Pancreas (tissue), 10 donors: ENCODE results near the gene GTF3C6. TPM values are rescaled to one million over a fixed set of nuclear protein-coding genes. Genes with fewer than 3 reads are reported as not detected.
"Not testable (repeated sequence)": the region's sequence is repeated elsewhere in the genome, so short reads cannot be mapped to it uniquely, and the experiment has no call there.

Source experiments
- ATAC-seq, 4 donors: fragments of 200-7000 bp; cut with Tn5 transposase; one replicate each; pipeline versions ENCODE4 v1.8.0 to v1.9.1; 2020; ENCODE audit warnings: mild to moderate bottlenecking in 4 of 4, moderate library complexity in 4 of 4
- DNase-seq, 6 donors: peaks; one replicate each; pipeline ENCODE4 v3.0.0-alpha.2; 2020
- FAIRE-seq: peaks from 2 replicates; lab custom pipeline; 2012; peaks lifted over from hg19 to GRCh38; lab: Jason Lieb, UNC
- H3K27ac ChIP-seq, 4 donors: fragments of 200-600 bp; sonication (generic); 1 replicate in 3 of 4; 2 replicates in 1 of 4; pipeline versions ENCODE4 v1.5.0 to v1.8.0; 2020
- H3K27me3 ChIP-seq, 4 donors: fragments of 200-600 bp; one replicate each; pipeline ENCODE4 v1.8.0; 2021
- H3K36me3 ChIP-seq, 3 donors: fragments of 200-600 bp; sonication (generic) in 1 of 3; one replicate each; pipeline versions ENCODE4 v1.5.0 to v1.8.0; 2020 to 2021
- H3K4me1 ChIP-seq, 3 donors: fragments of 200-600 bp; one replicate each; pipeline ENCODE4 v1.8.0; 2021
- H3K4me3 ChIP-seq, 4 donors: fragments of 200-600 bp; sonication (generic) in 2 of 4; one replicate each; pipeline versions ENCODE4 v1.5.0 to v1.8.0; 2020 to 2021
- H3K9me3 ChIP-seq, 4 donors: fragments of 200-600 bp; one replicate each; pipeline ENCODE4 v1.8.0; 2021
- WGBS, 2 donors: extraction: QIAGEN DNeasy Blood & Tissue Kit; methylation state at CpG; one replicate each; pipeline ENCODE4 v1.1.7; 2013; 5-methylcytosine and 5-hydroxymethylcytosine counted together
- intact Hi-C, 3 donors: fragments of 100-400 bp; cut with DNase I; formaldehyde crosslinking; loops; one replicate each; pipeline versions ENCODE4 v1.11.1 to v1.14.2; 2022
- polyA plus RNA-seq, 2 donors: library from polyadenylated mRNA; stranded (reverse); fragments of 200-250 nt; gene quantifications; one replicate each; pipeline ENCODE4 v1.2.3, GENCODE V29; 2013
- total RNA-seq, 6 donors: library from RNA; stranded (reverse); fragmentation: NEBNext Ultra II Directional in 4 of 6; extraction: Animal tissue kit (Norgen Biotek cat#: 25700) in 4 of 6; gene quantifications; one replicate each; pipeline versions ENCODE4 v1.2.1 to v1.2.4, GENCODE V29; 2021 to 2023
- TF ChIP-seq, protein P1 (sequence below), 4 donors: fragments of 200-600 bp; sonication (generic) in 3 of 4; IDR thresholded peaks; one replicate each; pipeline versions ENCODE4 v1.5.0 to v1.8.0; 2021; ENCODE audit warnings: antibody characterized with exemption in 4 of 4
- donor health status: healthy with polysubstance abuse.
- donor health status: DM: no; HTN: no; CAD: no; lungs with moderate emphysema.
- donor health status: DM: no; HTN: no; CAD: no.
- donor health status: control.
- donor health status: control.
- donor health status: Bipolar disorder and iron deficiency.
- donor health status: DM: yes; HTN: yes; CAD: no.
- donor health status: DM: no; HTN: no; CAD: no.
- donor health status: DM: no; HTN: no; CAD: no.
- donor health status: DM: yes; HTN: yes; CAD: no.

Gene GTF3C6
- total and polyA plus RNA-seq, 8 donors = 14.8 to 37.1 (median 26.1) TPM

DNA sequence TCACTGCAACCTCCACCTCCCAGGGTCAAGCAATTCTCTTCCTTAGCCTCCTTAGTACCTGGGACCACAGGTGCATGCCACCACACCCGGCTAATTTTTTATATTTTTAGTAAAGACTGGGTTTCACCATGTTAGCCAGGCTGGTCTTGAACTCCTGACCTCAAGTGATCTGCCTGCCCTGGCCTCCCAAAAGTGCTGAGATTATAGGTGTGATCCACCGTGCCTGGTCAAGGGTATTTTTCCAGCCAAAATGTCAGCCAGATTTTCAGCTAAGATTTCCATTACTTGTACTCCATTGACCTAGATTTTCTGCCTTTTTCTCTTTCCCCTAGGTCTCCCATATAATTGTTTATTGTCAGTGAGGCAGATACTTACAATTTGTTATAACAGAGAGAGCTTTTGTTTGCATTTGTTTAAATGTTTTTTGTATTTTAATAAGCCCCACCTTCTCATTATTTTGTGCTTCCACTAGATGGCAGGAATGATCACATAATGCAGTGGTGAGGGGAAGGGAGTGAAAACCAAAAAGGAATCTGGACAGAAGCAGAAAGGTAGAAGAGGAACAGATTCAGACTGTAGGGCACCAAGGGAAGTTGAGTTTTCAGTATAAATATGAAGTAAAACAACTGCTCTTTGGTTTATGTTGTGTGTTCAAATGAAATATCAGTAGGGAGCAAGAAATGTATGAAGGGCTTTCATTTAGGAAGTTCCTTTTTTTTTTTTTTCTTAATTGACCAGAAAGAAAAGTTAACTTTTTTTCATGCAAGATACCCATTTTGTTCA is 53.0 kb downstream of the GTF3C6 start:
- FAIRE-seq = peak; percentile 77
- intact Hi-C loops = no loop called here
- no peak overlapping the region for H3K27ac ChIP-seq
- H3K4me3 ChIP-seq = no peak overlapping the region
- DNase-seq = no peak
- H3K9me3 ChIP-seq = no peaks in the 10 kb centered on the region
- H3K36me3 ChIP-seq = peaks cover 0 to 38% (median 8%) of the 10 kb centered on the region in 3 donors
- WGBS, 2 donors = 59 to 63% methylated on average over 2 of the region's 2 CpGs
- peaks cover 0 to 9% (median 0%) of the 10 kb centered on the region in 3 donors for H3K4me1 ChIP-seq
- peak; percentile 75 to 89 (median 84) for ATAC-seq
- TF ChIP-seq, protein P1, sequence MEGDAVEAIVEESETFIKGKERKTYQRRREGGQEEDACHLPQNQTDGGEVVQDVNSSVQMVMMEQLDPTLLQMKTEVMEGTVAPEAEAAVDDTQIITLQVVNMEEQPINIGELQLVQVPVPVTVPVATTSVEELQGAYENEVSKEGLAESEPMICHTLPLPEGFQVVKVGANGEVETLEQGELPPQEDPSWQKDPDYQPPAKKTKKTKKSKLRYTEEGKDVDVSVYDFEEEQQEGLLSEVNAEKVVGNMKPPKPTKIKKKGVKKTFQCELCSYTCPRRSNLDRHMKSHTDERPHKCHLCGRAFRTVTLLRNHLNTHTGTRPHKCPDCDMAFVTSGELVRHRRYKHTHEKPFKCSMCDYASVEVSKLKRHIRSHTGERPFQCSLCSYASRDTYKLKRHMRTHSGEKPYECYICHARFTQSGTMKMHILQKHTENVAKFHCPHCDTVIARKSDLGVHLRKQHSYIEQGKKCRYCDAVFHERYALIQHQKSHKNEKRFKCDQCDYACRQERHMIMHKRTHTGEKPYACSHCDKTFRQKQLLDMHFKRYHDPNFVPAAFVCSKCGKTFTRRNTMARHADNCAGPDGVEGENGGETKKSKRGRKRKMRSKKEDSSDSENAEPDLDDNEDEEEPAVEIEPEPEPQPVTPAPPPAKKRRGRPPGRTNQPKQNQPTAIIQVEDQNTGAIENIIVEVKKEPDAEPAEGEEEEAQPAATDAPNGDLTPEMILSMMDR (IDR thresholded peaks at IDR 0.05) = peak in 3 of 4 donors; percentile 25 to 44 (median 26)
- H3K27me3 ChIP-seq = no peaks in the 10 kb centered on the region

DNA sequence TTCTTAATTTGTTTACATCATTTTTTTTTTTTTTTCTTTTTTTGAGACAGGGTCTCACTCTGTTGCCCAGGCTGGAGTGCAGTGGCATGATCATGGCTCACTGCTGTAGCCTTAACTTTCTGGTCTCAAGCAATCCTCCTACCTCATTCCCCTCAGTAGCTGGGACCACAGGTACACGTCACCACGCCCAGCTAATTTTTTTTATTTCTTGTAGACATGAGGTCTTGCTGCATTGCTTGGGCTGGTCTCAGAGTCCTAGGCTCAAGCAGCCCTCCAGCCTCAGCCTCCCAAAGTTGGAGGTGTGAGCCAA is 53.6 kb downstream of the GTF3C6 start:
- H3K27me3 ChIP-seq = no peaks in the 10 kb centered on the region
- TF ChIP-seq, protein P1 (IDR thresholded peaks at IDR 0.05) = no peak
- H3K36me3 ChIP-seq = peaks cover 0 to 32% (median 8%) of the 10 kb centered on the region in 3 donors
- intact Hi-C loops = no loop called here
- no peaks in the 10 kb centered on the region for H3K9me3 ChIP-seq
- ATAC-seq (peak in 1 of 4 donors; percentile 8), FAIRE-seq (no peak), DNase-seq (no peak)
- no peak overlapping the region for H3K4me3 ChIP-seq
- 44 to 66% methylated on average over 2 of the region's 2 CpGs for WGBS, 2 donors
- H3K27ac ChIP-seq = no peak overlapping the region
- H3K4me1 ChIP-seq = peaks cover 0 to 9% (median 0%) of the 10 kb centered on the region in 3 donors

DNA sequence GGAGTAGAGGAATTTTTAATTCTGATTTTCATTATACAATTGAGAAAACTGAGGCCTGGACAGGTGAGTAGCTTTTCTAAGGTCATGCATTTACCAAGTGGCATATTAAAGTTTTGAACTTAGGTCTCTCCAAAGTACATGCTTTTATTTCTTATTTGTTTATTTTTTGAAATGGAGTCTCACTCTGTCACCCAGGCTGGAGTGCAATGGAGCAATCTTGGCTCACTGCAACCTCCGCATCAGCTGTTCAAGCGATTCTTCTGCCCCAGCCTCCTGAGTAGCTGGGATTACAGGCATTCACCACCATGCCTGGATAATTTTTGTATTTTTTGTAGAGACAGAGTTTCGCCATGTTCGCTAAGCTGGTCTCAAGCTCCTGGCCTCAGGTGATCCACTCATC is 54.0 kb downstream of the GTF3C6 start:
- WGBS, 2 donors = 92 to 96% methylated on average over 4 of the region's 4 CpGs

DNA sequence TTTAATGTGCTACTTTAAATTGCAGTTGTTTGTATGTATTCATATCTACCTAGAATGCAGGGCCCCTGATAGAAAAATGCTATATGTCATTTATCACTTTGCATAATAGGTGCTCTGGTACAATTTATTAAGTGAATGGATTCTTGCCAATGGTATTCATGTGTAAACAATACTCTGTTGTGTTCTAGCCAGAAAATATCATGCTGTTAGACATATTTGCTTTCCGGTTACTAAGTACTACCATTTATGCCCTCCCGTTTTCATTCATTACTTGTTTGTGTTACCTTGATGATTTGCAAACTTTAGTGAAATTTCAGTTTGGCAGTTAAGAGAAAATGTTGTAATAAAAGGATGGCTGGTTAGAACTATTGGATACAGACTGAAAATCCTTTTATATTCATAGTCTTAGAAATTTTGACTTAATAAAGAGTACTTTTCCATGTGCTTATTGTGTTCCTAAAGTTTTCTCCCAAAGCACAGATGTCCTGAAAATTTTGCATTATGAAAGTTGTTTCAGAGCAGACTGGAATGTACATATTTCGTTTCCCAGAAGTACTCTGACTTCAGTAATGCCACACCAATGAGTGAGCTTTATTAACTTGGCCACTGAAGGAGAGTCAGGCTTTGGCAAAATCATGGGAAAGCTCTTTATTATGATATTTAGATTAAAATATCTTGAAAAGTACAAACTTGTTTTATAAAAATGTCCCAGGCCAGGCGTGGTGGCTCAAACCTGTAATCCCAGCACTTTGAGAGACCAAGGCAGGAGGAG is 54.8 kb downstream of the GTF3C6 start:
- Histone ChIP-seq H3K36me3 (peaks cover 0 to 27% (median 8%) of the 10 kb centered on the region in 3 donors), H3K4me3 (no peak overlapping the region), H3K27me3 (no peaks in the 10 kb centered on the region), H3K9me3 (no peaks in the 10 kb centered on the region), H3K27ac (peak overlapping the region in 2 of 4 donors; percentile 20 to 26), H3K4me1 (peaks cover 0 to 9% (median 0%) of the 10 kb centered on the region in 3 donors)
- TF ChIP-seq, protein P1 (IDR thresholded peaks at IDR 0.05) = no peak
- peak; percentile 61 to 81 (median 76) for ATAC-seq
- 33 to 34% methylated on average over 4 of the region's 4 CpGs for WGBS, 2 donors
- intact Hi-C loops = no loop called here
- no peak for FAIRE-seq
- no peak for DNase-seq

More for the DNA sequence above, 54.0 kb downstream of the GTF3C6 start:
- ATAC-seq, H3K9me3 ChIP-seq, FAIRE-seq, H3K27me3 ChIP-seq, H3K27ac ChIP-seq, H3K4me3 ChIP-seq, H3K4me1 ChIP-seq, intact Hi-C loops, DNase-seq: not testable (repeated sequence)
- peaks cover 0 to 28% (median 8%) of the 10 kb centered on the region in 3 donors for H3K36me3 ChIP-seq

DNA sequence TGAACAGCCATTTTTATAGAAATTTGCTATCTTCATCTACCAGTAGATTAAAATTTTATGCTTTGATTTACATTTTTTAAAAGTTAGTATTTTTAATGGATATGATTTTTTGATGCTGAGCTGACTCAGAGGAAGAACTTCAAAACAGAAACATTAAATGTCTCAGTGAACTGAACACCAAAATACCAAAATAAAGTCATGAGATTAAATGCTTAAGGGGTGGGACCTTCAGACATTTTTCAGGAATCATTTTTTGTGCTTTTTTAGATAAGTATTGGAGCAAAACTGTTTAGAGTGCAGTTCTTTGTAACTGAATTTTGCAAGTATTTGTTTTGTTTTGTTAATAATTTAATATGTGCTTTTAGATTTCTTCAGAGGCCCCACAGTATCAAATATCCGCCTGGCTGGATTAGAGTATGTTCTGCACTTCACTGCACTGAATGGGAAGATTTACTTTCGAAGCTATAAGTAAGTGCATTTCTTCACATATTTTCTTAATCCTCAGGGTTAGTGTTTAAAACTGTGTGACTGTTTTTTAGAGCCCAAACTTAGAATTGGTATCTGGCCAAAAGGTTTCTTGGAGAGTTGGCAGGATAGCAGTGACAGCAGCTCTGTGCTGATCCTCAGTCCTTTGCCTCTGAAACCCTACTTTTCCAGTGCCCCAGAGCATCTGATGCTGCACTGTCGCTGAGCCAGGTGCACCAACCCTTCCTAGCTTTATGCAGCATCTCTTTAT is 57.1 kb downstream of the GTF3C6 start:
- DNase-seq = no peak
- Histone ChIP-seq H3K4me3 (no peak overlapping the region), H3K27ac (no peak overlapping the region), H3K36me3 (peaks cover 0 to 10% (median under 1%) of the 10 kb centered on the region in 3 donors), H3K27me3 (no peaks in the 10 kb centered on the region), H3K9me3 (no peaks in the 10 kb centered on the region), H3K4me1 (peaks cover 0 to 9% (median 0%) of the 10 kb centered on the region in 3 donors)
- TF ChIP-seq, protein P1 (IDR thresholded peaks at IDR 0.05) = no peak
- ATAC-seq = no peak
- FAIRE-seq = no peak
- 77 to 83% methylated on average over 3 of the region's 3 CpGs for WGBS, 2 donors
- intact Hi-C loops = no loop called here

DNA sequence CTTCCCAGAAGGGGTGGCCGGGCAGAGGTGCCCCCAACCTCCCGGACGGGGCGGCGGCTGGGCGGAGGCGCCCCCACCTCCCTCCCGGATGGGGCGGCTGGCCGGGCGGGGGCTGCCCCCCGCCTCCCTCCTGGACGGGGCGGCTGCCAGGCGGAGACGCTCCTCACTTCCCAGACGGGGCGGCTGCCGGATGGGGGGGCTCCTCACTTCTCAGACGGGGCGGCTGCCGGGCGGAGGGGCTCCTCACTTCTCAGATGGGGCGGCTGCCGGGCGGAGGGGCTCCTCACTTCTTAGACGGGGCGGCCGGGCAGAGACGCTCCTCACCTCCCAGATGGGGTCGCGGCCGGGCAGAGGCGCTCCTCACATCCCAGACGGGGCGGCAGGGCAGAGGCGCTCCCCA is 58.7 kb downstream of the GTF3C6 start:
- H3K4me3 ChIP-seq, H3K27me3 ChIP-seq, FAIRE-seq, H3K27ac ChIP-seq, ATAC-seq, H3K4me1 ChIP-seq, DNase-seq, H3K36me3 ChIP-seq, intact Hi-C loops, H3K9me3 ChIP-seq: not testable (repeated sequence)
- 96 to 98% methylated on average over 15 to 35 of the region's 37 CpGs for WGBS, 2 donors
